Cardiac muscle cell (in vitro differentiated cells and primary cell): ENCODE data around the gene METTL9. TPM values are rescaled to one million over a fixed set of nuclear protein-coding genes. Genes with fewer than 3 reads are reported as not detected.
"Not testable (repeated sequence)": the region's sequence is repeated elsewhere in the genome, so short reads cannot be mapped to it uniquely, and the experiment has no call there.

Experiments
- DNase-seq, 2 donors: peaks; one replicate each; pipeline versions ENCODE4 v3.0.0 to v3.0.0-alpha.2; 2010 to 2017; ENCODE audit warnings: low read depth in 1 of 2, low spot score in 1 of 2
- H3K27ac ChIP-seq: fragments of 200-600 bp; sonication (generic); 2 replicates; pipeline ENCODE4 v1.5.1; 2016
- H3K27me3 ChIP-seq: fragments of 200-600 bp; sonication (generic); 2 replicates; pipeline ENCODE4 v1.6.0; 2016; ENCODE audit warnings: control low read depth
- H3K36me3 ChIP-seq: fragments of 200-600 bp; sonication (generic); 2 replicates; pipeline ENCODE4 v1.5.1; 2016; ENCODE audit warnings: control low read depth
- H3K4me1 ChIP-seq: fragments of 200-600 bp; sonication (generic); 2 replicates; pipeline ENCODE4 v1.8.1; 2017; ENCODE audit warnings: low read depth, mild to moderate bottlenecking, mixed run types
- H3K4me3 ChIP-seq: fragments of 200-600 bp; sonication (generic); 2 replicates; pipeline ENCODE4 v1.5.1; 2016; ENCODE audit warnings: mild to moderate bottlenecking
- H3K9me3 ChIP-seq: fragments of 200-600 bp; sonication (generic); 2 replicates; pipeline ENCODE4 v1.5.1; 2017; ENCODE audit warnings: low read depth, mild to moderate bottlenecking, control low read depth
- CTCF ChIP-seq: IDR thresholded peaks from 2 replicates; pipeline ENCODE4 v1.5.1; 2012; ENCODE audit warnings: low read depth, mild to moderate bottlenecking, low read length
- polyA plus RNA-seq: library from polyadenylated mRNA; unstranded; fragments of >200 nt; fragmentation: Nextera tagmentation; extraction: Ambion mirVana; gene quantifications from 2 replicates; pipeline ENCODE4 v1.2.1, GENCODE V29; 2016
- total RNA-seq: library from RNA; depleted of rRNA; stranded (reverse); fragments of >200 nt; gene quantifications from 2 replicates; pipeline ENCODE4 v1.2.3, GENCODE V29; 2016

The METTL9 gene
- total and polyA plus RNA-seq, 2 experiments from 2014 or later: 125 to 313 TPM

- Histone ChIP-seq H3K4me1 (no peaks in the 10 kb centered on the region), H3K27me3 (no peaks in the 10 kb centered on the region), H3K9me3 (no peaks in the 10 kb centered on the region), H3K27ac (no peak overlapping the region), H3K36me3 (no peaks in the 10 kb centered on the region), H3K4me3 (no peak overlapping the region)
- TF ChIP-seq CTCF: no peak
- DNase-seq: no peak
Observed at GRCh38 chr16:21646721-21647561, 47.6 kb downstream of the METTL9 start.

GRCh38 chr16:21647562-21648164 lies 48.3 kb downstream of the METTL9 start:
- Histone ChIP-seq H3K4me1 (no peaks in the 10 kb centered on the region), H3K4me3 (no peak overlapping the region), H3K36me3 (no peaks in the 10 kb centered on the region), H3K27ac (no peak overlapping the region), H3K9me3 (no peaks in the 10 kb centered on the region), H3K27me3 (no peaks in the 10 kb centered on the region)
- no peak for DNase-seq
- TF ChIP-seq CTCF: no peak

GRCh38 chr16:21649826-21650406 lies 50.5 kb downstream of the METTL9 start:
- not testable (repeated sequence) for H3K4me1 ChIP-seq, H3K4me3 ChIP-seq, DNase-seq, H3K36me3 ChIP-seq, H3K27me3 ChIP-seq, H3K9me3 ChIP-seq, H3K27ac ChIP-seq

GRCh38 chr16:21650521-21650920 lies 51.1 kb downstream of the METTL9 start:
- peak in 1 of 2 donors; percentile 67 for DNase-seq
- Histone ChIP-seq H3K27ac (no peak overlapping the region), H3K36me3 (no peaks in the 10 kb centered on the region), H3K4me1 (no peaks in the 10 kb centered on the region), H3K27me3 (no peaks in the 10 kb centered on the region), H3K4me3 (no peak overlapping the region), H3K9me3 (no peaks in the 10 kb centered on the region)
- no peak for TF ChIP-seq CTCF

GRCh38 chr16:21651515-21651914 lies 52.1 kb downstream of the METTL9 start:
- H3K27me3 ChIP-seq: no peaks in the 10 kb centered on the region
- peaks cover 3% of the 10 kb centered on the region for H3K36me3 ChIP-seq

More at GRCh38 chr16:21651515-21651914, 52.1 kb downstream of the METTL9 start:
- DNase-seq: no peak
- Histone ChIP-seq H3K9me3 (no peaks in the 10 kb centered on the region), H3K4me1 (no peaks in the 10 kb centered on the region), H3K4me3 (no peak overlapping the region), H3K27ac (no peak overlapping the region)
- no peak for TF ChIP-seq CTCF
